NB4 (cell line): Measurements from ENCODE around the gene PEAK3.

Experiments
- MYC ChIP-seq: IDR thresholded peaks from 2 replicates; pipeline ENCODE4 v1.6.1; 2011; ENCODE audit warnings: low read depth, low read length
- POLR2A ChIP-seq: IDR thresholded peaks from 2 replicates; pipeline ENCODE4 v1.6.1; 2011; ENCODE audit warnings: mild to moderate bottlenecking; ENCODE audit not compliant: insufficient read length; ENCODE audit errors: extremely low read depth
- TF ChIP-seq, protein P1 (sequence below): IDR thresholded peaks from one replicate; pipeline ENCODE4 v1.5.1; 2012; ENCODE audit warnings: low read depth, low read length
- TF ChIP-seq, protein P2 (sequence below): IDR thresholded peaks from 2 replicates; pipeline ENCODE4 v1.6.1; 2011; ENCODE audit warnings: low read depth, low read length

DNA sequence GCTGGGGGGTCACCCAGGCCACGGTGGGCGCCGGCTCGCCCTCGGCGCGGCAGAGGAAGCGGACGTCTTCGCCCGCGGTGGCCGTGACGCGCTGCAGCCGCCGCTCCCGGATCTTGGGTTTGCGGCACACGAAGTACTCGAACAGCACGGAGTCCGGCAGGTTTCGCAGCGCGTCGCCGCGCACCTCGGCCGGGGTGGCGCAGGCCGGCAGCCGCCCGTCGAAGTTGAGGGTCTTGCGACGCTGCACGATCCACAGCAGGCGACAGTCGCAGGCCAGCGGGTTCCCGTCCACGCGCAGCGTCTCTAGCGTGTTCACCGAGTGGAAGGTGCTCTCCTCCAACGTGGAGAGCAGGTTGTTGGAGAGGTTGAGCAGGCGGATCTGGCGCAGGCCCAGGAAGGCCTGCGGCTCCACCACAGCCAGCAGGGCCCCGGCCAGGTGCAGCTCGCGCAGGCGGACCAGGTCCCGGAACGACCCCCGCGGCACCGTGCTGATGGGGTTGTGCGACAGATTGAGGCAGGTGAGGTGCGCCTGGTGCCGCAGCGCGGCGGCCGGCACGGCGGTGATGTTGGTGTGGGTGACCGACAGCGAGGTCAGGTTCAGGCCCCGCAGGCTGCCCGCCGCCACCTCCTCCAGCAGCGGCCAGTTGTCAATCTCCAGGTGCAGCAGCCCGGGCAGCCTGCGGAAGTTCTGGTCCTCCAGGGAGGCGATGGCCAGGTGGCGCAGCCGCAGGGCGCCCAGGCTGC is 8.6 kb upstream of the PEAK3 start:
- TF ChIP-seq, protein P1, sequence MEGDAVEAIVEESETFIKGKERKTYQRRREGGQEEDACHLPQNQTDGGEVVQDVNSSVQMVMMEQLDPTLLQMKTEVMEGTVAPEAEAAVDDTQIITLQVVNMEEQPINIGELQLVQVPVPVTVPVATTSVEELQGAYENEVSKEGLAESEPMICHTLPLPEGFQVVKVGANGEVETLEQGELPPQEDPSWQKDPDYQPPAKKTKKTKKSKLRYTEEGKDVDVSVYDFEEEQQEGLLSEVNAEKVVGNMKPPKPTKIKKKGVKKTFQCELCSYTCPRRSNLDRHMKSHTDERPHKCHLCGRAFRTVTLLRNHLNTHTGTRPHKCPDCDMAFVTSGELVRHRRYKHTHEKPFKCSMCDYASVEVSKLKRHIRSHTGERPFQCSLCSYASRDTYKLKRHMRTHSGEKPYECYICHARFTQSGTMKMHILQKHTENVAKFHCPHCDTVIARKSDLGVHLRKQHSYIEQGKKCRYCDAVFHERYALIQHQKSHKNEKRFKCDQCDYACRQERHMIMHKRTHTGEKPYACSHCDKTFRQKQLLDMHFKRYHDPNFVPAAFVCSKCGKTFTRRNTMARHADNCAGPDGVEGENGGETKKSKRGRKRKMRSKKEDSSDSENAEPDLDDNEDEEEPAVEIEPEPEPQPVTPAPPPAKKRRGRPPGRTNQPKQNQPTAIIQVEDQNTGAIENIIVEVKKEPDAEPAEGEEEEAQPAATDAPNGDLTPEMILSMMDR = no peak
- TF ChIP-seq, protein P2, sequence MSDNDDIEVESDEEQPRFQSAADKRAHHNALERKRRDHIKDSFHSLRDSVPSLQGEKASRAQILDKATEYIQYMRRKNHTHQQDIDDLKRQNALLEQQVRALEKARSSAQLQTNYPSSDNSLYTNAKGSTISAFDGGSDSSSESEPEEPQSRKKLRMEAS = no peak
- no peak for TF ChIP-seq POLR2A
- no peak; the same call in 1 of the 2 replicates for TF ChIP-seq MYC
